Omental fat pad (tissue), 4 donors: ENCODE measurements around the gene NHLH2. TPM values are rescaled to one million over a fixed set of nuclear protein-coding genes. Genes with fewer than 3 reads are reported as not detected.

Experiments
- ATAC-seq: fragments of 150-250 bp; one replicate; pipeline ENCODE4 v1.9.1; 2016; ENCODE audit warnings: mild to moderate bottlenecking, moderate library complexity; ENCODE audit not compliant: low FRiP score
- DNase-seq: peaks from one replicate; pipeline ENCODE4 v3.0.0-alpha.2; 2019; ENCODE audit warnings: low spot score
- total RNA-seq, 4 donors: library from RNA; depleted of rRNA; stranded (reverse); fragments of >200 nt; gene quantifications; one replicate each; pipeline ENCODE4 v1.1.0, GENCODE V29; 2016
- TF ChIP-seq, protein P1 (sequence below), 3 donors: fragments of 450-650 bp; IDR thresholded peaks; one replicate each; pipeline ENCODE4 v1.5.1; 2016 to 2017; ENCODE audit warnings: antibody characterized with exemption in 3 of 3, mild to moderate bottlenecking in 3 of 3, moderate library complexity in 2 of 3

Gene NHLH2
- total RNA-seq, 4 donors from 2014 or later, result not detected

DNA sequence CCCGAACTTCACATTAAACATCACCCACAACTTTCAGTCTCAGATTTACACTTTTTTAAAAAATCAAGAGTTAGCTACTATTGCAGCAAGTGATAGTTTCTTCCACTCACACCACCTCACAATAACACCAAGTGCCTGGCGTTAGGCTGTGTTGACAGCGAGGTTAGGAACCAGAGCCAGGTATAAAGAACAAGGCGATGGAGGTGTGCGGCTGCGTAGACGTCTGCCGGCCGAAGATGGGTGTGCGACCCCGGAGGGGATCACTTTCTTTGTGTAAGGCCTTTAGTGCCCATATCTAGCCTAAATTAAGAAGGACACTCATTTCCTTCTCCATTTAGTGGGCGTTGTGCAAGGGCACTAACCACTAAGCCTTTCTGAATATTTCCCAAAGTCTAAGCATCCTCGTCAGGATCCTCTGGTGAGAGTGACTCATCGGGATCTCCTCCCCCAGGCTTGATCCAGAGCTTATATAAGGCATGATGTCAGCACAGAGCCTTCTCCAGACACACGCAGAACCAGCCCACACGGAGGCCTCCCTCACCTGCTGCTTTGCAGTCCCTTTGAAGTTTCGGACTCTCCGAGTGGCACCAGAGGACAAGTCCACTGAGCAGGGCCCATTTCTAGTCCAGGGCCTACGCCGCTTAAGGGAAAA is 11.8 kb downstream of the NHLH2 start:
- TF ChIP-seq, protein P1, sequence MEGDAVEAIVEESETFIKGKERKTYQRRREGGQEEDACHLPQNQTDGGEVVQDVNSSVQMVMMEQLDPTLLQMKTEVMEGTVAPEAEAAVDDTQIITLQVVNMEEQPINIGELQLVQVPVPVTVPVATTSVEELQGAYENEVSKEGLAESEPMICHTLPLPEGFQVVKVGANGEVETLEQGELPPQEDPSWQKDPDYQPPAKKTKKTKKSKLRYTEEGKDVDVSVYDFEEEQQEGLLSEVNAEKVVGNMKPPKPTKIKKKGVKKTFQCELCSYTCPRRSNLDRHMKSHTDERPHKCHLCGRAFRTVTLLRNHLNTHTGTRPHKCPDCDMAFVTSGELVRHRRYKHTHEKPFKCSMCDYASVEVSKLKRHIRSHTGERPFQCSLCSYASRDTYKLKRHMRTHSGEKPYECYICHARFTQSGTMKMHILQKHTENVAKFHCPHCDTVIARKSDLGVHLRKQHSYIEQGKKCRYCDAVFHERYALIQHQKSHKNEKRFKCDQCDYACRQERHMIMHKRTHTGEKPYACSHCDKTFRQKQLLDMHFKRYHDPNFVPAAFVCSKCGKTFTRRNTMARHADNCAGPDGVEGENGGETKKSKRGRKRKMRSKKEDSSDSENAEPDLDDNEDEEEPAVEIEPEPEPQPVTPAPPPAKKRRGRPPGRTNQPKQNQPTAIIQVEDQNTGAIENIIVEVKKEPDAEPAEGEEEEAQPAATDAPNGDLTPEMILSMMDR (IDR thresholded peaks at IDR 0.05), result no peak
- DNase-seq (peak; percentile 42), ATAC-seq (peak; percentile 92)

DNA sequence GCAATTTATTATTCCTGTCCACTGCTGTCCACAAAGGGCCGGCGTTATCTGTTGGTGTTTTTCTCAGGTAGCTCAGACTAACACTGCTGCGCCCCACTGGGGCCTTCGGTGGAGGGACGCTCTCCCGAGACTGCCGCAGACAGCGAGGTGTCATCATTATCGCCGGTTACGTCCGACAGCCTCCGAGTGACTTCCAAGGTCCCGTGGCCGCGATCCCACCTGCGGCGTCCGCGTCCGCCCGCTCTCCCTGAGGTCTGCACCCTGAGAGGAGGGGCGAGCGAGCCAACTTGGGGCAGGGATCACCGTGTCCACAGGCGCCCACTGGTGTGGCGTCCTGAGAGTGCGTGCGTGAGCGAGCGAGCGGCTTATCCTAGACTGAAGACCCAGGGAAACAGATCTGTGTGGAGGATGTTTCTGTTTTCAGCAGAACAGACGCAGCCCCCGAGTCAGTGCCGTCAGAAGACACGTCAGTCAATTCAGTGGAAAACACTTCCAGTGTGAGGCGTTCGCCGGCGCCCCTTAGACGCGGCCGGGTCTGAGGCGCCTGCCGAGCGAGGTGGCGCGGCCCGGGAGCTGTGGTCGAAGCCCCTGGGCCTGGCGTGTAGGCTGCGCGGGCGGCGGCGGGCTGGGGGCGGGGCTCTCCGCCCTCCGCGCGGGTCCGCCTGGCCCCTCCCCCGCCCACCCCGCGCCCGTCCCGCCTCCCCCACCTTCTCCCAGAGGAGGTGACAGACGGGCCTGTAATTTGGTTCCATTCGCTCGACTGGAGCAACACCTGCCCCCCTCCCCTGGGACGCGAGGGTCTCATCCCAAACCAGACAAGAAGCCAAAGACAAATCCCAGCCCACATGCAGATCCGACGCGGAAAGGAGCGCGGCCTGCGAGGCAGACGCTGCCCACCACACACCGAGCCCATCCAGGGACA is 12.6 kb downstream of the NHLH2 start:
- TF ChIP-seq, protein P1 (IDR thresholded peaks at IDR 0.05), result no peak
- DNase-seq (no peak), ATAC-seq (peak; percentile 60)

DNA sequence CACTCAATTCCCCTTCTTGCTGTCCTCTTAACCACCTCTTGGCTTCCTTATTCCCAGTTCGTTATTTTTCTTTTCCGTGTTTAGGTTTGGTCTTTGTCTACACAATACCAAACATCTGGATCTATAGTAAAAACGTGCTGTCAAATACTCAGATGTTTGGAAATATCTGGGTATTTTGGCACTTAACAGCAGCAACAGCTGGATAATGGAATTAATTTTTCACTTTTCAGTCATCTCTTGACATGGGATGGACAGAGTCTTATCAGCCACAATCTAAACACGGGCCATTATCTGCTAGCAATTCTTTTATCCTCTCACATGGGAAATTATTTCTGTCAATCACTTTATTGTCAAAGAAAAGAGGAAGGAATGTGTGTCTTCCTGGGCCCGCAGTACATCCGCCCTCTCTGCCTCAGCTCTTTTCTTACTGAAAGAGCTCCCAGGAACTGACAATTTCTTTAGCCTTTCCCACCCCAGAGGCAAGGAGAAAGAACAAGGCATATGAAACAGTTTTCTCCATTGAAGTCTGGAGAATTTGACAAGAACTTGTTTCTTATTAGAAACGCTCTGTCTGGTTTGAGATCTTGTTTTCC is 13.4 kb downstream of the NHLH2 start:
- ATAC-seq (no peak), DNase-seq (no peak)
- TF ChIP-seq, protein P1 (IDR thresholded peaks at IDR 0.05), result no peak

DNA sequence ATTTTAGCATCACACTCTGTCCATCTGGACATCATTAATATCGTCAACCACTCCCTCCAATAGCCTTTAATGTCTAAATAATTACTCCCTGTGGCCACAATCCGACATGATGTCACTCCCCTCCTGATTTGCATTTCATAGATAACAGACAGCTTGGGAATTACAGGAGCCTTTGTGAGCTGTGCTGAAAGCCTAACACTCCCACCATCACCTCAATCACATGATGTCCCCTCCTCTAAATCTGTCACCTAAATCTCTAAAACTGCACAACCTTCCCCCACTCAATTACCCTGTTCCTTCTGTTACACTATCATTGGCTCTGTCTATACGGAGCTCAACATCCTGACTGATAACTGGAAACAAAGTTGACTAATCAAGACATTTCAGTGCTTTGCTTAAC is 14.3 kb downstream of the NHLH2 start:
- TF ChIP-seq, protein P1 (IDR thresholded peaks at IDR 0.05), result no peak
- DNase-seq, result no peak
- ATAC-seq, result no peak

DNA sequence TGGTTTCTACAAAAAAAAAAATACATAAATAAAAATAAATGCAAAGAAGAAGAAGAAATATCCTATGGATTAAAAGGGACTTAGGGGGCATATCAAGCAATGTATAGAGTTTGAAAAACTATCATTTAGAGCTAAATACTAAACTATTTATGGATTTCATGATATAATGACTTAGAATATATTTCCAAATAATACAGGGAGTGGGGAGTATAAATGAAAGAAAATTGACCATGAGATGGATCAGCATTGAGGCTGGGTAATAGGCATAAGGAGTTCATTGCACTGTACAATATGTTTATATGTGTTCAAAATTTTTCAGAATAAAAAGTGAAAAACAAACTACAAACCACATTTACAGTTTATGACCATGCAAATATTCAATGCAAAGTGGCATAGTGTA is 18.8 kb downstream of the NHLH2 start:
- TF ChIP-seq, protein P1 (IDR thresholded peaks at IDR 0.05), result no peak
- ATAC-seq, result no peak
- DNase-seq, result no peak

DNA sequence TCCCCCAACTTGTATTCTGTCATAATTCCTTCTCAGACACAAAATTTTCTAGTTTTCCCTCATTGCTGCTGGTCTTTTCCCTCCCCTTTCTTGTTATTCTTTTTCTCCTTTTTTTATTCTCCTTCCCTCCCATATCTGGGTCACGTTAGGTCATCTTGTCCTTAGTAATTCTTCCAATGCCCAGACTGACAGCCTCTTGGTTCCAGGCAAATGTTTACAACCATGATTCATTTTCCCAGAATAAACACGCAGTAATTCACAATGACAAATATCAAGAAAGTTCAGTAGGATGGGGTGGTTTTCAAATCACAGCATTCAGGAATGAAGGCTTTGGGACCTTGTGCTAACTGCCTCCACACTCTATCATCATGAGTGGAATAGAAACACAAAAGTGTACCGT is 25.2 kb downstream of the NHLH2 start:
- TF ChIP-seq, protein P1 (IDR thresholded peaks at IDR 0.05), result no peak

More for the DNA sequence above, 25.2 kb downstream of the NHLH2 start:
- ATAC-seq, result no peak
- no peak for DNase-seq
